GM12865 (cell line): Measurements from ENCODE around the gene COPE.

ENCODE experiments used
- DNase-seq: peaks from one replicate; pipeline ENCODE4 v3.0.0; 2010; ENCODE audit warnings: low read depth
- H3K4me3 ChIP-seq: 2 replicates; pipeline ENCODE4 v1.5.1; 2011; ENCODE audit warnings: mild to moderate bottlenecking, low read depth, low read length, control low read depth
- CTCF ChIP-seq: IDR thresholded peaks from 2 replicates; pipeline ENCODE4 v1.5.1; 2011; ENCODE audit warnings: low read length, control low read depth, low read depth, inconsistent platforms; ENCODE audit not compliant: insufficient read depth; ENCODE audit errors: missing control alignments

COPE gene

GRCh38 chr19:18853755-18854427 lies 65.3 kb downstream of the COPE start:
- no peak for DNase-seq
- TF ChIP-seq CTCF = no peak

GRCh38 chr19:18852648-18853047 lies 66.5 kb downstream of the COPE start:
- no peak overlapping the region for H3K4me3 ChIP-seq
- TF ChIP-seq CTCF = no peak
- DNase-seq = no peak

More at GRCh38 chr19:18853755-18854427, 65.3 kb downstream of the COPE start:
- H3K4me3 ChIP-seq = no peak overlapping the region

- no peak overlapping the region for H3K4me3 ChIP-seq
- no peak for TF ChIP-seq CTCF
- no peak for DNase-seq
Observed at GRCh38 chr19:18851673-18852325, 67.4 kb downstream of the COPE start.

DNA sequence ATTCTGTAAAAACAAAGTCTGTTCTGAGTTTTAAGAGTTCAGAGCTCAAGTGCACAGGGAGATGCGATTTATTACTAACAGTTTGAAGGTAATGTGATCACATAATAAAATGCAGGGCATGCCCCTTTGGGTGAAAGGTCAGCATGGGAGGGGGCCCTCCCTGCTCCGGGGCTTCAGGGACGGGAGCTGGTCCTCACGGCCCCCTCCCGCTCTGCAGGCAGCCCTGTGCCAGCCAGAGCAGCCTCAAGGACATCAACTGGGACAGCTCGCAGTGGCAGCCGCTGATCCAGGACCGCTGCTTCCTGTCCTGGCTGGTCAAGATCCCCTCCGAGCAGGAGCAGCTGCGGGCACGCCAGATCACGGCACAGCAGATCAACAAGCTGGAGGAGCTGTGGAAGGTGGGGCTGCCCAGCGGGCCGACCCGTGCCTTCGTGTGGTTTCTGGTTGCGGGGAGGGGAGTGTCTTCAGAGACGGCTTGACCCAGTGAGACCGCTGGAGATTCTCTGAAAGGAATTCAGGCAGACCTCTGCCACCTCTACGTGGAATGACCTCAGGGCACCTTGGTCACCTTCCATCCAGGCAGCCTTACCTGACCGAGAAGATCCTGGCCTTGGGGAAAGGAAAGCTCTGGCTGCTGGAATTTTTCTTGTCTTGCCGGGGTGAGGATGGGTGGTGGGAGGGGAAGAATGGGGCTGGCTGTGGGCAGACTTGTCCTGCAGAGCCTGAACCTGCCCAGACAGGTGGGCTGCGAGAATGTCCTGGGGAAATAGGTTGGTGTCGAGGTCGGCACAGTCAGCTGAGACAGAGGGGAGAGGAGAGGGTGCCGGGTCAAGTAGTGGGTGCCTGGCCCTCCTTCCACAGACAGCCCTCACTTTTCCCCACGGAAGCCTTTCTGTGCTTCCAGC lies 68.5 kb downstream of the COPE start:
- no peak overlapping the region for H3K4me3 ChIP-seq
- DNase-seq = no peak
- no peak for TF ChIP-seq CTCF

- no peak overlapping the region for H3K4me3 ChIP-seq
- DNase-seq = peak; percentile 69
- TF ChIP-seq CTCF = no peak
Observed at GRCh38 chr19:18849838-18850400, 69.3 kb downstream of the COPE start.
